Uterus (tissue), 2 donors: ENCODE data around the gene SLC13A3.

ENCODE experiments used
- POLR2A ChIP-seq, 2 donors: fragments of 450-650 bp; IDR thresholded peaks; one replicate each; pipeline ENCODE4 v1.6.1; 2016; ENCODE audit warnings: antibody characterized with exemption in 2 of 2, mild to moderate bottlenecking in 1 of 2, moderate library complexity in 1 of 2
- TF ChIP-seq, protein P1 (sequence below), 4 experiments: fragments of 200-600 bp in 2 of 4; fragments of 450-650 bp in 2 of 4; sonication (generic) in 2 of 4; IDR thresholded peaks; one replicate each; pipeline ENCODE4 v1.5.1; 2016 to 2019; ENCODE audit warnings: antibody characterized with exemption in 4 of 4, mild to moderate bottlenecking in 2 of 4, moderate library complexity in 1 of 4

DNA sequence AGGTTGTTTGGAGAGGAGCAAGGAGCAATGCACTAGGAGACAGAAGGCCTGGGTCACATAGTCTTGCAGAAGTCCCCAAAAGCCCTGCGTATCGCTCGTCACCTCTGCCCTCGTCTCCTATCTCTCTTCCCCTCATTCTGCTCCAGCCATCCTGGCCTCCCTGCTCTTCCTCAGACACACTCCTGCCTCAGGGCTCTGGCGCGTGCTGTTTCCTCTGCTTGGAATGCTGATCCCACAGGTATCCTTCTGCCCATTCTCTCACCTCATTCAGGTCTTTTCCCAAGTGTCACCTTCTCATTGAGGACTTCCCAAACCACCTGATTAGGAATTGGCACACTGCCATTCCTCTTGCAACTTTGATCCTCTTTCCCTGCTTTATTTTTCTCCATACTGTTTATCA is 49.2 kb upstream of the SLC13A3 start:
- TF ChIP-seq, protein P1, sequence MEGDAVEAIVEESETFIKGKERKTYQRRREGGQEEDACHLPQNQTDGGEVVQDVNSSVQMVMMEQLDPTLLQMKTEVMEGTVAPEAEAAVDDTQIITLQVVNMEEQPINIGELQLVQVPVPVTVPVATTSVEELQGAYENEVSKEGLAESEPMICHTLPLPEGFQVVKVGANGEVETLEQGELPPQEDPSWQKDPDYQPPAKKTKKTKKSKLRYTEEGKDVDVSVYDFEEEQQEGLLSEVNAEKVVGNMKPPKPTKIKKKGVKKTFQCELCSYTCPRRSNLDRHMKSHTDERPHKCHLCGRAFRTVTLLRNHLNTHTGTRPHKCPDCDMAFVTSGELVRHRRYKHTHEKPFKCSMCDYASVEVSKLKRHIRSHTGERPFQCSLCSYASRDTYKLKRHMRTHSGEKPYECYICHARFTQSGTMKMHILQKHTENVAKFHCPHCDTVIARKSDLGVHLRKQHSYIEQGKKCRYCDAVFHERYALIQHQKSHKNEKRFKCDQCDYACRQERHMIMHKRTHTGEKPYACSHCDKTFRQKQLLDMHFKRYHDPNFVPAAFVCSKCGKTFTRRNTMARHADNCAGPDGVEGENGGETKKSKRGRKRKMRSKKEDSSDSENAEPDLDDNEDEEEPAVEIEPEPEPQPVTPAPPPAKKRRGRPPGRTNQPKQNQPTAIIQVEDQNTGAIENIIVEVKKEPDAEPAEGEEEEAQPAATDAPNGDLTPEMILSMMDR (IDR thresholded peaks at IDR 0.05): no peak
- no peak for TF ChIP-seq POLR2A (IDR thresholded peaks at IDR 0.05)
